Activated T-cell treated with anti-CD3 and anti-CD28 coated beads for 4 hours (primary cell): ENCODE measurements around the gene ATP6V1E1.

Experiments used
- DNase-seq: peaks from one replicate; pipeline ENCODE4 v3.0.0-alpha.2; 2020

Gene ATP6V1E1

DNA sequence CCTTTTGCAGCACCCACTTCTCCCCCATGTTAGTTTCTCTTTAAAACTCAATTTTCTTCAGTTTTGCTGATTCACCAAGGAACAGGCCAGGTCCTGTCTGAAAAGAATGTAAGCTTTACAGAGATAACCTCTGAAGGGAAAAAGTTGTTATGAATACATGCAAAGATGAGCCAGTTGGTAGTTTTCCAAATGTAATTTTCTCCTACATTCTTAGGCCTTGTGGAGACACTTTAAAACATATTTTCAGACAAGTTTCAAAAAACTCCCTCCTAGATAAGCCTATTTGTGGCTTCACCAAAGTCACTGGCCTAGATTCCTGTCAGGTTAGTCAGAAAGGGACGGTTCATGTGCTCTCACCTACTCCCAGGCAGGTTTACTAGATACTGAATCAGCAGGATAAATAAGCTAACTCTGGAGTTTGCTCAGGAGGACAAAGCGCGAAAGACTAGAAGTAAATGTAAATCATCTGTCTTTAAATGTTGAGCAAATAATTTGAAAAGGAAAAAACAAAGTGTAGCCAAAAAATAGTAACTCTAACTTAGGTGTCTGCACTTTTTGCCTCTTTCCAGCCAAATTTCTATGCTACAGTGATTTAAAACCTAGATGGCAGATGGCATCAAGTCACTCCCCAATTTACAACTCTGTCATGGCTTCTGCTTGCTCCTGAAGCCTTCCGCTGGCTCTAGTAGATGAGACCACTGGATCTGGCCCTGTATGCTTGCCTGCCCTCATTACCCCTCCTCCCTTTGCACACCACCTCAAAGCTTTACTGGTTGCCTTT, 4.9 kb upstream of the ATP6V1E1 start:
- no peak for DNase-seq

DNA sequence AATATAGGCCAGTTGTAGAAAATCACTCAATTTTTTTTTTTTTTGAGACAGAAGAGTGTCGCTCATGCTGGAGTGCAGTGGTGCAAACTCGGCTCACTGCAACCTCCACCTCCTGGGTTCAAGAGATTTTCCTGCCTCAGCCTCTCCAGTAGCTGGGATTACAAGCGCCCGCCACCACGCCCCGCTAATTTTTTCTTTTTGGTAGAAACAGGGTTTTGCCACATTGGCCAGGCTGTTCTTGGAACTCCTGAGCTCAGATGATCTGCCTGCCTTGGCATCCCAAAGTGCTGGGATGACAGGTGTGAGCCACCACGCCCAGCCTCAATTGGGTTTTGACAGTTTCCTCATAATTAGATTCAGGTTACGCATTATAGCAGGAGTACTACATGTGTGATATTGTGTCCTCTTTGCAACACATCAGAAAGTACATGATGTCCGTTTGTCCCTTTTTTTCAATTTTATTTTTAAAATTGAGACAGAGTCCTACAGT, 2.6 kb upstream of the ATP6V1E1 start:
- DNase-seq, result no peak

DNA sequence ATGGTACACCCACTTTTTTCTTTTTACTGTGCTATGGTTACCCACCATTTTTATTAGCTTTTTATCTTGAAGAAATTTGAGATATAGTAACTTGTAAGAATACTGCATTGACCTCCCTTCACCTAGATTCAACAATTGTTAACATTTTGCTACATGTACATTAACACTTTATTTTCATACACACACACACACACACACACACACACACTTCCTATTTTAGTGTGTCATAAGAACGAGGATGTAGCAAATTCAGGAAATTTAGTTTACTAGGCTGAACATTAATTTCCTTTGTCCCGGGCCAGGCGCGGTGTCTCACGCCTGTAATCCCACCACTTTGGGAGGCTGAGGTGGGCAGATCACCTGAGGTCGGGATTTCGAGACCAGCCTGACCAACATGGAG, 1.1 kb upstream of the ATP6V1E1 start:
- no peak for DNase-seq

DNA sequence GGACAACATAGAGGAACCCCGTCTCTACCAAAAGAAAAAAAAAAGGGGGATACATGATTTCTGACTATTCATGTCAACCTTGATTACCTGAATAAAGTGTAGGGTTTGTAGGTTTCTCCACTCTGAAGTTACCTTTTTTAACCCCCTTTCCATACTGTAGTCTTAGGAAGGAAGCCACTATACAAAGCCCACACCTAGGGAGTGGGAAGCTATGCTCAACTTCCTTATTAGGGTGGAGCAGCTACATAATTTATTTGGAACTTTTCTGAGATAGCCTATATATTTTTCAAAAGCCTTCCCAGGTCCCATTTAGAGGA, 582 bp upstream of the ATP6V1E1 start:
- DNase-seq, result no peak

DNA sequence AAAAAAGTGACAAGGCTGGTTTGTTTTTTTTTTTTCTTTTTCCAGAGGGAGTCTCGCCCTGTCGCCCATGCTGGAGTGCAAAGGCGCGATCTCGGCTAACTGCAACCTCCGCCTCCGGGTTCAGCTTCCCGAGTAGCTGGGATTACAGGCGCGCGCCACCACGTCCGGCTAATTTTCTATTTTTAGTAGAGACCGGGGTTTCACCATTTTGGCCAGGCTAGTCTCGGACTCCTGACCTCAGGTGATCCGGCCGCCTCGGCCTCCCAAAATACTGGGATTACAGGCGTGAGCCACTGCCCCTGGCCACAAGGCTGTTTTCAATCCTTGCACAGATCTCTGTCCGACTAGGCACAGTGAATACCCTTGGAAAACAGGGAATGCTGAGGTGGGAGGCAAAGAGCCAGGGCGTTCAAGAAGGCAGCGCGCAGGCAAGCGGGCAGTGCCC, 566 bp downstream of the ATP6V1E1 start:
- no peak for DNase-seq

DNA sequence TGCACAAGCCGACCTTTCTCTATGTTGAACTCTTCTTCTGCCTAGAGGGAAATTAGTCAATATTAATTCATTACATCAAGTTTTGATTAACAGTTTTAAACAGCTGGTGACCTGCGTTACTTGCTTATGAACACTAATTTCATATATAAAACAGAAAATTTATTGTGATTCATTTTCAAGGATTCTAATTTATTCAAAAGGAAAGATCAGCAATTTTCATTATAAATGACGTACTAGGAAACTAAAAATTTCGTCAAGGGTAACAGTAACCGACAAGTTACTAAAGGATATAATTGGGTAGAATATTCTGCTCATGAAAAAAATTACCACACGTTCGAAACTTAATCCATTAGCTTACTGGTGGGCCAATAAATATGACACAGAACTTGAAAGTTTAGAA, 15.3 kb downstream of the ATP6V1E1 start:
- no peak for DNase-seq

DNA sequence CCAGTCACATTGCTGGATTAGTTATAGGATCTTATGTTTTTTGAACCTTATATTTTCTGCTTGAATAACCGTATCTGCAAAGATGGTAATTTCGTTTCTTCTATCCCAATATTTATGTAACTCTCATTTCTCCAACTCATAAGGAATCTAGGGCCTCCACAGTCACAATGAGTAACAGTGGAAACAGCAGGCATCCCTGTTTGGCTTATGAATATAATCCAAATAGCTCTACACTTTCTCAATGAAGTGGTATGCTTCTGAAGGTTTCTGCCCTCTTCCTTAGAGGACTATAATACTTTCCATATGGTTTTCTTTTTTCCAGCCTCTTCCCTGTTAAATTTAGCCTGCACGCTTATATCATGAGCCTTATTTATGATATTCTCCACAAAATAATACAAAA, 16.5 kb downstream of the ATP6V1E1 start:
- DNase-seq, result no peak

DNA sequence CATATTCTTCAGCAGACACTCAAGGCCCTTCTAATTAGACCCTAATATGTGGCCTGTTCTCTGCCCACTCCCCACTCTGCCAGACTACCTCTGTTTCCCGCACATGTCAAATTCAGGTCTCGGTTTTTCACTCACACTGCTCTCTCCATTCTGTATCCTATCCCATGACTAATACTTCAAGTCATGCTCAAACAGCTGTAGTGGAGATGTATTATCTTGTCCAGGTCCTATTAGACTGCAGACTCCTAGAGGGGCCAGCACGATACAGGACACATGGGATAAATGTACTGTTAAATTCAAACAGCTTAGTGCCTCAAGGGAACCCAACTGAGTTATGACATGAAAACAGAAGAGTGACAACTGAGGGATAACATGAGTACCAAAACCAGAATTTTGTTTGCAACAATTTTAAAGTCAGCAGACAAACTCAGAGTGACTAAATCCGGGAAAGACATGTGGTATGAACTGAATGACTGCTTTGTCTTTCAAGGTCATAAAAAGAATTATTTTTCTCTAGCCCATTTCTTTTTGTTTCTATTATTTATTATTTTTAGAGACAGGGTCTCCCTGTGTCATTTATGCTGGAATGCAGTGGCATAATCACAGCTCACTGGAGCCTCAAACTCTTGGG, 20.5 kb downstream of the ATP6V1E1 start:
- DNase-seq, result no peak

DNA sequence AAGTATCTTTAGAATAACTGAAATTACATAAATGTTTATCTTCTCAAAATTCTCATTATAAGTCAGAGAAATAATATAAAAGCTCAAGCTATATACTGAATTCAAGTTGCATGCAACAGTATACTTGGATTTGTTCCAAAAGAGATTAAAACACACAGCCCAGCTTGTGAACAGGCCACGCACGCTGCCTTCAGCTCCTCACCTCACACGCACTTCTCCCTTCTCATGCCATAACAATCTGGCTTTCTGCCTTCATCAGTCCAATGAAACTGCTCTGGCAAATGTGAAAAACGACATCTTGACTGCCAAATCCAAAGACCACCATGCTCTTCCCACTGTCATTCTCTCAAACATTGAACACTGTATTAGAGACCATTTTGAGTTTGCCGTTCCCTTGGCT, 22.1 kb downstream of the ATP6V1E1 start:
- DNase-seq, result no peak

DNA sequence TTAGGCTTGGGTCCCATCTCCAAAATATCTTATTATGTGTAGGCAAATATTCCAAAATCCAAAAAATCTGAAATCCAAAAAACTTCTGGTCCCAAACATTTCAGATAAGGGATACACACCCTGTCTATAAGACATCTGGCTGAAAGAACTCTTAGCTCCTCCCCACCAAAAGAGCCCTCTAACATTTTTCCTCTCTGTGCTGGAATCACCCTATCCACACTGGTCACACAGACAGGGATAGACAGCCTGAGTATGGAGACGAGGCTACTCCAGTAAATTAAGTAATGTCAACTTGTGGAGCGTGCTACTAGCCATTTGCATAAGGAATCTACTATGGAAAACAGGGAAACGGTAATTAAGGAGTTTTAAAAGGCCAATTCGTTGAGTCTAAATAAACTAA, 24.9 kb downstream of the ATP6V1E1 start:
- DNase-seq, result no peak

DNA sequence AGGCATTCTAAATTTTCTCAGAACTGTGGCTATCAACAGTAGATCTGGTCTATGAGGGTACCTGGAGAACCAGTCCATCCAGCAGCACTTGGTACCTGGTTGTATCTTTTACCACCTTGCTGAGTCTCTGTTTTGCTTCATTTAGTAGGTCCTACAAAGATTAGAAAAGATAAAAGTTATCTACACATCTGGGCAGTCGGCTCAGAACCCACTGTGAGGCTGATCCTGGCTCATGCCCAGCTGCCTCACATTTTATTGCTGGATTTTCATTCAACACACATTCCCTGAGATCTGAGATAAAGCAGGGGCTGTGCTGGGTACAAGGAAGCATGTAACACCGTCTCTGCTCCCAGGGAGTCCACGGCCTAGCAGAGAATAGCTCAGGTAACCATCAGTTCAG, 27.5 kb downstream of the ATP6V1E1 start:
- no peak for DNase-seq

DNA sequence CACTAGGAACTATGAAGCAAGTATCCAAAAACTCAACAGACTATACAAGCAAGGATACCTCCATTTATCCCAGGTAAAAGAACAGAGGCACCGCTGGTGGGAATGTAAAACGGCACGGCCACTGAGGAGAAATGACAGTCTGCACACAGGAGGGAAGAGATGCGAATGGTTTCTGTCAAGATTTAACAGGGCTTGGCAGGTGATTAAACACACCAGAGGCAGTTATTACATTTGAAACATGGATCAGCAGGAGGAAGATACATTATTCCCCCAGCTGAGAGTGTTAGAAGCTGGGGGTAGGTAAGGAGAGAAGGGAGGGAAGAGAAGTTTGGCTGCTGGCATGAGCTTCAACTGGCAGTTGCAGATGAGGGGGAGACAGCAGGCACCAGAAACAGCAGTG, 30.2 kb downstream of the ATP6V1E1 start:
- DNase-seq, result no peak

DNA sequence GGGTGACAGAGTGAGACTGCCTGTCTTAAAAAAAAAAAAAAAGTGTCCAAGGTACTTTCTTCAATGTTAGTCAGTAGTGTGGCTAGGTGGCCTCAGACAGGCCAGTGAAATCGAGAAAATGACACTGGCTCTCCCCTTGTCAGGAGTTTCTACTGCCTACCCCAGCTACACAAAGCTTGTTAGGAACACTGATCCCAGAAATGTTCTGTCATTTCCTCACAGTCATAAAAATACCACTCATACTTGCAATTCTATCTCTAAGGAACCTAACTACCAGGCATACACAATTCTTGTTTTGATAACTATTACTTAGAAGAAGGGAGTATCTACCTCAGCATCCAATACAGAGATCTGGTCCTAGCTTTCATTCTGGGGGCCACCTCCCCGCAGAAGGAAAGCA, 31.3 kb downstream of the ATP6V1E1 start:
- no peak for DNase-seq

DNA sequence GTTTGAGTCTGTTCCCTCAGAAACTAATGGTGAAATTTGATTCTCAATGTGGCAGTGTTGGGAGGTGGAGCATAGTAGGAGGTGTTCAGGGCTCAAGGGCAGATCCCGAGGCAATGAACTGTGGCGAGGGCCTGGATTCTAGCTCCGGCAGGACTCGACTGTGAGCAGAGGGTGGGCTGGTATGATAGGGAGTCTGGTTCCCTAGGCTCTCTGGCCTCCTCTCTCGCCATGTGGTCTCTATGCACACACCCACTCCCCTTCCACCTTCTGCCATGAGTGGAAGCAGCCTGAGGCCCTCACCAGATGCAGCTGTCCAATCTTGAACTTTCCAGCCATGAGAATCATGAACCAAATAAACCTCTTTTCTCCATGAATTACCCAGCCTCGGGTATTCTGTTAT, 32.3 kb downstream of the ATP6V1E1 start:
- DNase-seq, result no peak

DNA sequence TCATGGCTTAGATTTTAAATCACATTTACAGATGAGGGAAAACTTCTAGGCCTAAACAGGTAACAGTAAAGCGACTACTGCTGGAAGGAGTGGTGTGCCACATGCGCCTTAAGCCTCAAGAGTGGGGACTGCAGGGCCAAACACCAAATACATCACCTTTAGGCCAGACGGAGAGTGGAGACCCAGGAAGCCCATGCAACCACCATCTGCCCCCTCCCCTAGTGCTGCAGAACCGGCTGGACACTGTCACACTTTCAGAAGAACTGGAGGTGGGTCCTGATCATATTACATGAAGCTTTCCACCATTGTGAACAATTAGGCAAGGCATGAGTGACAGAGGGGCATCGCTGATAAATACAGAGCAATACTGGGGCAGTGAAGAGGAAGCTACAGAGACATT, 36.3 kb downstream of the ATP6V1E1 start:
- no peak for DNase-seq

DNA sequence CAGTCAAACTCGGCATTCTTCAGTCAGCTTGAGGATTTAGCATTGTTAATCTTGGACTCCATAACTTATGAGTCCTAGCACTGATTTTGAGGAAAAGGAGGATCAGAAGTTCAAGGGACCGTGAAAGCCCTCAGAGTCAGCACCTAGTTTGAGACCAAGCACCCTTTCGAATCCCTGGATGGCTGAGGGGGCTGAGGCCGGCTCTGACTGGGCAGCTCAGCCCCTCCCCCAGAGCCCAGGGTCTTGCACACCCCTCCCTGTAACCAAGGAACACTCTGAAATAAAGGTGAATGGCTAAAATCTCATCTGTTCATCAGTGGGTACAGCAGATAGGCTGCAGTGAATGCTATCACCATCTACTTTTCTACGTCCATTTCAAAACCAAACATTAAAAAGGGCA, 38.0 kb downstream of the ATP6V1E1 start:
- no peak for DNase-seq

DNA sequence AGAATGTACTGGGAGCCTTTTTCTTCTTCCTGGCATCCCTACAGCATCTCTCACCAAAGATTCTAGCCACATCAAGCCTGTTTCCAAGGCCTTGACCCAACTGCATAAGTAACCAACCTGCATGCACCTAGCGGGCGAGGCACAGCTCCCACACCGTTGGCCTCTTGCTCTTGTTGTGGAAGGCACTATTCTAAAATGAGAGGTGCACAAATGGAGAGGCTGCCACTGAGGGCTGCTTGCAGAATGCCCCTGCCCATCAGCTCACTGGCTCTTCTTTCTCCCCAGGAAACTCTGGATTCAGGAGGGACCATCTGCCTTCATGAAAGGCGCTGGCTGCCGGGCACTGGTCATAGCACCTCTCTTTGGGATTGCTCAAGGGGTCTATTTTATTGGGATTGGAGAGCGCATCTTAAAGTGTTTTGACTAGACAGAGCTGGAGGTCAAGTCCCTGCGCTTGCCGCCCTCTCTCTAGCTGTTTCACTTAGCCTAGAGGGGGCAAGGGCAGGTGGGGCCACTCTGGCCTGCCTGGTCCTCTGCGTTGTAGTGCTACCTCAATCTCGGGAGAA, 38.7 kb downstream of the ATP6V1E1 start:
- no peak for DNase-seq

DNA sequence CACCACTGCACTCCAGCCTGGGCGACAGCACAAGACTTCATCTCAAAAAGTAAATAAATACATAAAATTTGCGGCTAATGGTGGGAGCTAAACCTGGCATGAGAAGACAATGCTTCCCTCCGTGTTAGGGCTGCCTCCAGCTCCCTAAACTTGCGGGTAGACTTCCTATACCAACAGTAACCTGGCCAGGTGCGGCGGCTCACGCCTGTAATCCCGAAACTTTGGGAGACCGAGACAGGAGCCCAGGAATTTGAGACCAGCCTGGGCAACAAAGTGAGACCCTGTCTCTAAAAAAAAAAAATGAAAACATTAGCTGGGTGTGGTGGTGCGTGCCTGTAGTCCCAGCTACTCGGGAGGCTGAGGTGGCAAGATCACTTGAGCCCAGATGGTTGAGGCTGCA, 39.9 kb downstream of the ATP6V1E1 start:
- no peak for DNase-seq

DNA sequence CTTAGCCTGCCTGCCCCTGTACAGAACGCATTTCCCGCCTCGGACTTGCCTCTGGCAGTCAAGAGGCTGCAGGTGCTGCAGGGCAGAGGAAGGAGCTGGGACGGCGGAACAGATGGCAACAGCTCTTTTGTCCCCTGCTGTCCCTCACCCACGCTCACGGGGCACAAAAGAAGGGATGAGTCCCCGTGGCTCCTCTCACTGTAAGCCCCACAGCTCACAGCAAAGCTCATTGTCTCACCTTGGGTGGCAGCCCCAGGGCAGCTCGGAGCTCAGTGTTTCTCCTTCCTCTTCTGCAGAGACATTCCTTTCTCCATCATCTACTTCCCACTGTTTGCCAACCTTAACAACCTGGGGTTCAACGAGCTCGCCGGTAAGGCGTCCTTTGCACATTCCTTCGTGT, 40.9 kb downstream of the ATP6V1E1 start:
- DNase-seq, result no peak

DNA sequence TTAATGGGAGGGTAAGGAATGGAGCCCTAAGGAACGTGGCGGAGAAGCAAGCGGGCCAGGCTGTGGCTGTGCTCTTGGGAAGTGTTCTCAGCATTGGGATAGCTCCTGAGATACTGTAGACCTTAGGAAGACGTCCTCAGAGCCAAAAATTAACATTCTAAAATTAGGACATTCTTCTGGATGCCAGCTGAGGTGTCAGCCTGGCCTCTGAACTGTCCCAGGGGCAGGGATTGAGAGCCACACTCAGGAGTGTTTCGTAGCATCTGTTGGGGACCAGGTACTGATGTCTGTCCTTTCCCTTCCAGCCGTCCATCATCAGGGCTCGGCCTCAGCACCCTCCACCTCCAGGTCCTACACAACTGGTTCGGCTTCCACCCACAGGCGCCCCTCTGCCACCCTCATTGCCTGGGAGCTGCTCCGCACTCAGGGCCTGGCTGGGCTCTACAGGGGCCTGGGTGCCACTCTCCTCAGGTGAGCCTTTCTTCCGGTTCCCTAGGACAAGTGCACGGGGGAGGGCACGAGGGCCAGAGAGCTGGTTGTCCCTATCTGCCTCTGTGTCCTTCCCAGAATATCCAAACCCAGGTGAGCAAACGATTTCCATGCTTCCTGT, 41.6 kb downstream of the ATP6V1E1 start:
- no peak for DNase-seq

DNA sequence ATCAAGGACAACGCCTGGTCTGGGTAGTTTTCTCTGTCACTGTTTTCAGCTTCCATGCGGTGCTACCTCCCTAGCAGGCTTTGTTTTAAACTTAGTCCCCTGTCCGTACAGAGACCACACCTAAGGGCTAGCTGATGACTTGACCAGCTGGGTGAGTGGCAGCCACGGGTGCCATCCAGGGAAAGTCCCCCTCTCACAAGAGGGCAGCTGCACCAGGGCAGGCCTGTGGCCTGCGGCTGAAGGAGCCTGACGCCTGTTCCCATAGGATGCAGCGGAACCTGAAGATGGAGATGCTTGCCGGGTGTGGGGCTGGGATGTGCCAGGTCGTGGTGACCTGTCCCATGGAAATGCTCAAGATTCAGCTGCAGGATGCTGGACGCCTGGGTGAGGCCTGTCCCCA, 45.4 kb downstream of the ATP6V1E1 start:
- DNase-seq, result no peak

DNA sequence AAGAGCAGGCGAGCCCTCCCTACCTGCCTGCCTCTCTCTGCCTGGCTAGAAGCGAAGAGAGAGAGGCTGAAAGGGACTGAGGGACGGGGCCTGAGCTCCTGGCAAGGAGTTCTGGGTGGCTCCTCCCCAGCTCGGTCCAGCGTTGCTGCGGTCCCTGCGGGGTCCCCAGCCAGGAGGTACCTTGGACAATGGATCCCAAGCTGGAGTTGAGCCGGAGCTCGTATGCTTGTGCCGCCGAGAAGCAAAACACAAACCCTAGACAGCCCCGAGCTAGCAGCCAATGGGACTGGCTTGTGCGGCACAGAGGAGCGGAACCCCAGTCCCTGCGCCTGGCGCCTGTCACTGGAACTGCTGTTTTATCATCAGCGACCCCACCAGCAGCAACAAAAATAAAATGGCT, 46.9 kb downstream of the ATP6V1E1 start:
- no peak for DNase-seq

DNA sequence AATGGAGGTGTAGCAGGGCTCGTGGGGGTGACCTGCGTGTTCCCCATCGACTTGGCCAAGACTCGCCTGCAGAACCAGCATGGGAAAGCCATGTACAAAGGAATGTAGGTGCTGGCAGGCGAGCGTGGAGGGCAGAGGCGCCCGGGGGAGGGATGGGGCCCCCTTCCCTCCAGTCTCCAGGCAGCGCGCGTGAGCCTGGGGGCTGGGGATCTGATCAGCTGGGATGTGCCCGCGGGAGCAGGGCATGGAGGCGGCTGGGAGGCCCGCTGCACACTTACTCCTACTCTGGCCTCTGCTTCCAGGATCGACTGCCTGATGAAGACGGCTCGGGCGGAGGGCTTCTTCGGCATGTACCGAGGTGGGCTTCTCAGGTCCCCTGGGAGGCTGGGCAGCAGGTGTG, 47.5 kb downstream of the ATP6V1E1 start:
- no peak for DNase-seq

DNA sequence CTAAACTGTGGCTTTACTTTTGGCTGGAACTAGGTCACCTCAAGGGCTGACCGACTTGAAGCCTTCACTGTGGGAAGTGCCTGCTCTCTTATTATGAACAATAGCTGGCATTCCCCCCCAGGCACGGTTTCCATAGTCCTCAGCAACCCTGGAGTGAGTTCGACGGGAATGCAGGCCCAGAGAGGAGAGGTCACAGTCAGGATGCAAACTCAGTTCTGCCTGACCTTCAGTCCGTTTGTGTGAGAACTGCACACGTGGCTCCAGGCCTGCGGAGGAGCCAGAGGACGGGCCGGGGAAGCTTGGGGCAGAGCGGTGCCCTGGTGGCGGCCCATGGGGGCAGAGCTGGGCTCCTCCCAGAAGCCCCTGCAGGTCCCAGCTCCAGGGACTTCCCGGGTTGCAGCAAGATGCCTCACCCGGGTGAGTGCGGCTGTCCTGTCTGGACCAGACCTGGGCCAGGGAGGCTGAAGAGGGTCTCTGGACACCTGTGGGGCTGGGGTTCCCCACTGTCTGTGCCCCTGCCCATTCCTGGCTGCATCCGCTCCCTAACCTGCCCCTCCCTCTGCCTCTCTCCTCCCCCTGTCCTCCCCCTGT, 48.0 kb downstream of the ATP6V1E1 start:
- DNase-seq, result no peak
